Activated naive CD8-positive, alpha-beta T cell treated with anti-CD3 and anti-CD28 coated beads, Interleukin-2, amount 10 ng/mL, durations not matched to agents 7 days and 5 days (primary cell): Measurements from ENCODE around the gene ABCC4. TPM values are rescaled to one million over a fixed set of nuclear protein-coding genes. Genes with fewer than 3 reads are reported as not detected.
A peak's percentile ranks its signal among the peaks of the same experiment; 100 is the strongest.

Experiments used
- ATAC-seq: fragments of 150-1000 bp; cut with Tn5 transposase; one replicate; pipeline ENCODE4 v1.10.0; 2021; ENCODE audit warnings: low read depth, moderate library complexity
- POLR2A ChIA-PET: fragments of 350-600 bp; sonication (Branson Sonifier 250); formaldehyde crosslinking; loops from one replicate; lab custom pipeline; 2021; ENCODE audit warnings: antibody characterized with exemption; lab: Charles Lee
- DNase-seq: peaks from one replicate; pipeline ENCODE4 v3.0.0; 2021
- H3K27ac Mint-ChIP-seq: one replicate; pipeline ENCODE4 v1.8.0; 2022; ENCODE audit warnings: mild to moderate bottlenecking, mixed read lengths
- H3K27me3 Mint-ChIP-seq: one replicate; pipeline ENCODE4 v1.8.0; 2022; ENCODE audit warnings: mild to moderate bottlenecking, moderate library complexity, mixed read lengths
- H3K36me3 Mint-ChIP-seq: one replicate; pipeline ENCODE4 v1.8.0; 2021; ENCODE audit warnings: mild to moderate bottlenecking, mixed read lengths
- H3K4me1 Mint-ChIP-seq: one replicate; pipeline ENCODE4 v1.8.0; 2021; ENCODE audit warnings: mixed read lengths
- H3K4me3 Mint-ChIP-seq: one replicate; pipeline ENCODE4 v1.8.0; 2022; ENCODE audit warnings: mild to moderate bottlenecking, moderate library complexity, mixed read lengths
- H3K9me3 Mint-ChIP-seq: one replicate; pipeline ENCODE4 v1.8.0; 2021; ENCODE audit warnings: mixed read lengths
- total RNA-seq, 2 experiments: library from RNA; stranded (reverse); gene quantifications; one replicate each; pipeline ENCODE4 v1.2.3, GENCODE V29; 2021

Gene ABCC4
- 1 to 10 TPM; 5.7 to 6.4 TPM for total RNA-seq

- peak; percentile 79 for DNase-seq
- ATAC-seq, result peak; percentile 89
- peaks cover 14% of the 10 kb centered on the region for H3K27me3 Mint-ChIP-seq
- peaks cover 19% of the 10 kb centered on the region for H3K4me1 Mint-ChIP-seq
- H3K4me3 Mint-ChIP-seq, result peak within 1 kb of the TSS; percentile 89
- no peaks in the 10 kb centered on the region for H3K9me3 Mint-ChIP-seq
- H3K27ac Mint-ChIP-seq, result peak within 1 kb of the TSS; percentile 74
- H3K36me3 Mint-ChIP-seq, result no peaks in the 10 kb centered on the region
- POLR2A ChIA-PET, result interaction anchor here (0.6 kb wide), 1 partner anchor 58 kb away, joined by 6 read pairs; no protein-coding TSS in a partner anchor
Measured at GRCh38 chr13:95301183-95301967, at the start of gene ABCC4. TSS of gene ABCC4 (minus strand) at chr13:95301451. CDS start at chr13:95301314, 137 bp downstream.

GRCh38 chr13:95349267-95349666 is 48.0 kb upstream of the ABCC4 start:
- H3K4me3 Mint-ChIP-seq, result no peak overlapping the region
- POLR2A ChIA-PET, result no interaction called here
- ATAC-seq (no peak), DNase-seq (no peak)
- peaks cover 1% of the 10 kb centered on the region for H3K9me3 Mint-ChIP-seq
- no peaks in the 10 kb centered on the region for H3K4me1 Mint-ChIP-seq
- no peak overlapping the region for H3K27ac Mint-ChIP-seq
- no peaks in the 10 kb centered on the region for H3K36me3 Mint-ChIP-seq
- no peaks in the 10 kb centered on the region for H3K27me3 Mint-ChIP-seq

GRCh38 chr13:95343944-95344343 is 42.7 kb upstream of the ABCC4 start:
- no peaks in the 10 kb centered on the region for H3K9me3 Mint-ChIP-seq
- H3K27ac Mint-ChIP-seq, result no peak overlapping the region
- H3K27me3 Mint-ChIP-seq, result no peaks in the 10 kb centered on the region
- DNase-seq (no peak), ATAC-seq (no peak)
- POLR2A ChIA-PET, result no interaction called here
- no peaks in the 10 kb centered on the region for H3K4me1 Mint-ChIP-seq
- no peak overlapping the region for H3K4me3 Mint-ChIP-seq
- no peaks in the 10 kb centered on the region for H3K36me3 Mint-ChIP-seq

- no peak overlapping the region for H3K27ac Mint-ChIP-seq
- no peaks in the 10 kb centered on the region for H3K27me3 Mint-ChIP-seq
- no peak for DNase-seq
- no peaks in the 10 kb centered on the region for H3K36me3 Mint-ChIP-seq
- no peak overlapping the region for H3K4me3 Mint-ChIP-seq
- H3K4me1 Mint-ChIP-seq, result no peaks in the 10 kb centered on the region
- POLR2A ChIA-PET, result no interaction called here
- no peaks in the 10 kb centered on the region for H3K9me3 Mint-ChIP-seq
- no peak for ATAC-seq
Measured at GRCh38 chr13:95341441-95341840, 40.2 kb upstream of the ABCC4 start.

GRCh38 chr13:95338905-95339304 is 37.7 kb upstream of the ABCC4 start:
- Mint-ChIP-seq H3K36me3 (no peaks in the 10 kb centered on the region), H3K9me3 (no peaks in the 10 kb centered on the region), H3K4me1 (no peaks in the 10 kb centered on the region), H3K27me3 (no peaks in the 10 kb centered on the region), H3K4me3 (no peak overlapping the region), H3K27ac (no peak overlapping the region)
- DNase-seq, result no peak
- no peak for ATAC-seq
- POLR2A ChIA-PET, result no interaction called here

GRCh38 chr13:95337597-95337996 is 36.3 kb upstream of the ABCC4 start:
- Mint-ChIP-seq H3K27ac (no peak overlapping the region), H3K4me3 (no peak overlapping the region), H3K27me3 (no peaks in the 10 kb centered on the region), H3K4me1 (no peaks in the 10 kb centered on the region), H3K9me3 (no peaks in the 10 kb centered on the region), H3K36me3 (no peaks in the 10 kb centered on the region)
- no peak for DNase-seq
- no peak for ATAC-seq
- POLR2A ChIA-PET, result no interaction called here

- Mint-ChIP-seq H3K36me3 (no peaks in the 10 kb centered on the region), H3K4me1 (no peaks in the 10 kb centered on the region), H3K27ac (no peak overlapping the region), H3K4me3 (no peak overlapping the region), H3K9me3 (no peaks in the 10 kb centered on the region), H3K27me3 (no peaks in the 10 kb centered on the region)
- DNase-seq, result no peak
- POLR2A ChIA-PET, result no interaction called here
- no peak for ATAC-seq
Measured at GRCh38 chr13:95335667-95336066, 34.4 kb upstream of the ABCC4 start.

- ATAC-seq, result no peak
- no peaks in the 10 kb centered on the region for H3K9me3 Mint-ChIP-seq
- H3K4me3 Mint-ChIP-seq, result no peak overlapping the region
- H3K36me3 Mint-ChIP-seq, result no peaks in the 10 kb centered on the region
- POLR2A ChIA-PET, result no interaction called here
- no peaks in the 10 kb centered on the region for H3K27me3 Mint-ChIP-seq
- DNase-seq, result no peak
- no peaks in the 10 kb centered on the region for H3K4me1 Mint-ChIP-seq
- H3K27ac Mint-ChIP-seq, result no peak overlapping the region
Measured at GRCh38 chr13:95328386-95328785, 27.1 kb upstream of the ABCC4 start.

- DNase-seq (no peak), ATAC-seq (no peak)
- Mint-ChIP-seq H3K4me3 (no peak overlapping the region), H3K9me3 (no peaks in the 10 kb centered on the region), H3K4me1 (no peaks in the 10 kb centered on the region), H3K27me3 (no peaks in the 10 kb centered on the region), H3K36me3 (no peaks in the 10 kb centered on the region), H3K27ac (no peak overlapping the region)
- POLR2A ChIA-PET, result no interaction called here
Measured at GRCh38 chr13:95327190-95327589, 25.9 kb upstream of the ABCC4 start.

GRCh38 chr13:95326695-95327094 is 25.4 kb upstream of the ABCC4 start:
- Mint-ChIP-seq H3K4me3 (no peak overlapping the region), H3K36me3 (no peaks in the 10 kb centered on the region), H3K9me3 (no peaks in the 10 kb centered on the region), H3K4me1 (no peaks in the 10 kb centered on the region), H3K27me3 (no peaks in the 10 kb centered on the region), H3K27ac (no peak overlapping the region)
- POLR2A ChIA-PET, result no interaction called here
- ATAC-seq (no peak), DNase-seq (no peak)

GRCh38 chr13:95325485-95325884 is 24.2 kb upstream of the ABCC4 start:
- DNase-seq (no peak), ATAC-seq (no peak)
- H3K4me1 Mint-ChIP-seq, result no peaks in the 10 kb centered on the region
- H3K9me3 Mint-ChIP-seq, result no peaks in the 10 kb centered on the region
- H3K27me3 Mint-ChIP-seq, result peaks cover 6% of the 10 kb centered on the region
- POLR2A ChIA-PET, result no interaction called here
- H3K36me3 Mint-ChIP-seq, result no peaks in the 10 kb centered on the region
- no peak overlapping the region for H3K4me3 Mint-ChIP-seq
- H3K27ac Mint-ChIP-seq, result no peak overlapping the region

- Mint-ChIP-seq H3K36me3 (no peaks in the 10 kb centered on the region), H3K27me3 (peaks cover 11% of the 10 kb centered on the region), H3K4me1 (no peaks in the 10 kb centered on the region), H3K9me3 (no peaks in the 10 kb centered on the region), H3K27ac (no peak overlapping the region), H3K4me3 (no peak overlapping the region)
- DNase-seq, result no peak
- POLR2A ChIA-PET, result no interaction called here
- ATAC-seq, result no peak
Measured at GRCh38 chr13:95323930-95324662, 22.8 kb upstream of the ABCC4 start.

GRCh38 chr13:95319551-95320274 is 18.5 kb upstream of the ABCC4 start:
- Mint-ChIP-seq H3K4me1 (no peaks in the 10 kb centered on the region), H3K27ac (no peak overlapping the region), H3K4me3 (no peak overlapping the region), H3K36me3 (no peaks in the 10 kb centered on the region), H3K9me3 (no peaks in the 10 kb centered on the region), H3K27me3 (peaks cover 11% of the 10 kb centered on the region)
- ATAC-seq (no peak), DNase-seq (no peak)
- POLR2A ChIA-PET, result no interaction called here
